ENCODE data around the gene MROH2A.

MROH2A gene

GRCh38 chr2:233851169-233851568, 73.0 kb downstream of the MROH2A start:
- TF ChIP-seq CTCF (conservative IDR thresholded peaks at IDR 0.05; ENCODE audit: low read length): no peak
- no peak overlapping the region for H3K4me3 ChIP-seq (ENCODE audit: low read length)
- no peak for DNase-seq (ENCODE audit: low read depth)

DNA sequence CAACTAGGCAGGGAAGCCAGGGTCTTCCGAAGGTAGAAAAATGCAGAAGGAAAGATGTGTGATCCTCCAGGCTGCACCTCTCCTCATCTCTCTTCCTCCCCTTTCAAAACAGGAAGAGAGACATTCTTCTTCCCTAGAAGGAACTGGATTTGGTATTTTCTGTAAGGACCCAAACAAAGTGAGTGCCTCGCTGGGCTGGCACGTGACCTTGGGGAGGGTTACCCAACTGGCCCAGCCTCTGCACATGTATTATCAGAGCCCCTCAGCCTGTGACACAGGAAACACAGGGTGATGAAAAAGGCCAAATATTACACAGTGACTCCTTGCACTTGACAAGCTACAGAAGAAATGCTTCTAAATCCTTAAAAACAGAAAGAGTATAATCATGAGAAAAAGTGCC, 73.9 kb downstream of the MROH2A start:
- peak overlapping the region; percentile 17 for H3K4me3 ChIP-seq (ENCODE audit: low read length)

DNA sequence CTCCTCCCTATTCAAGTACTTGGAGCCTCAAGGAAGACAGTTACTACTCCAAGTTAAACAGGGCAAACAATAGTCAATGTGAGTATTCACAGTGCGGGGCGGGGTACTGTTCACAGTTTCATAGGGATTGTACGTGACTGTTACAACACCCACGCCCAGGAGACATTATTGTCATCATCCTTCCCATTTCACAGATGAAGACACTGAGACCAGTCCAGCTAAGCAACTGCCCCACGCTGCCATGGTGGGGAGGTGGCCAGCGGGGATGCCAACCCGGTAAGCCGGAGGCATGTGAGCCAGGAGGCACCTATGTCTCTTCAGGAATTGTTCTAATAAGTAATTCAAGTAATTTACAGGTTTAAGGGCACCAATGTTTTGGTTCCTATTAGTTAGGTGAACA, 75.2 kb downstream of the MROH2A start:
- DNase-seq (ENCODE audit: low read depth): no peak
- H3K4me3 ChIP-seq (ENCODE audit: low read length): peak overlapping the region; percentile 91
- TF ChIP-seq CTCF (conservative IDR thresholded peaks at IDR 0.05; ENCODE audit: low read length): no peak

More for the DNA sequence above, 73.9 kb downstream of the MROH2A start:
- DNase-seq (ENCODE audit: low read depth): no peak
- TF ChIP-seq CTCF (conservative IDR thresholded peaks at IDR 0.05; ENCODE audit: low read length): no peak

GRCh38 chr2:233853883-233854240, 75.7 kb downstream of the MROH2A start:
- peak overlapping the region; percentile 91 for H3K4me3 ChIP-seq (ENCODE audit: low read length)
- DNase-seq (ENCODE audit: low read depth): no peak
- no peak for TF ChIP-seq CTCF (conservative IDR thresholded peaks at IDR 0.05; ENCODE audit: low read length)

GRCh38 chr2:233854241-233854981, 76.3 kb downstream of the MROH2A start, which contains the start of gene HJURP:
Gene HJURP (minus strand): TSS chr2:233854535. CDS start chr2:233854500, 35 bp downstream.
- peak within 1 kb of the TSS; percentile 91 for H3K4me3 ChIP-seq (ENCODE audit: low read length)

DNA sequence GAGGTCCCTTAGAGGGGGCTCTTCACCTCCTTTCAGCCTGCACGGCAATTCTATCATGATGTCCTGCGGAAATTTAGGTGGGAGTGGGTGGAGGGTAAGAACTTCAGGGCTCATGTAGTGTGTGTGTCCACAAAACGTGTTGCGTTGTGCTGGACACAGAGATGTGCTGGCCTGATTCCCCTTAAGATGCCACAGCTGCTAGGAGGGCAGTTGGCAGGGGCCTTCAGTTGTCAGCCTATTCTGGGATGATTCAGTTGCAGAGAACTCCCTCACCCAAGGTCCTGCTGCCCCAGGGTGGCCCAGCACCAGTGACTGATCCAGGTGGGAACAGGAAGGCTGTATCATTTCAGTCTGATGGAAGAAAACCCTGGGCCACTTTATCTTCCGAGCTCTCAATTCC, 77.2 kb downstream of the MROH2A start:
- no peak for DNase-seq (ENCODE audit: low read depth)
- H3K4me3 ChIP-seq (ENCODE audit: low read length): peak overlapping the region; percentile 91
- TF ChIP-seq CTCF (conservative IDR thresholded peaks at IDR 0.05; ENCODE audit: low read length): no peak

More at GRCh38 chr2:233854241-233854981, 76.3 kb downstream of the MROH2A start, which contains the start of gene HJURP:
- peak; percentile 91 for DNase-seq (ENCODE audit: low read depth)
- no peak for TF ChIP-seq CTCF (conservative IDR thresholded peaks at IDR 0.05; ENCODE audit: low read length)

DNA sequence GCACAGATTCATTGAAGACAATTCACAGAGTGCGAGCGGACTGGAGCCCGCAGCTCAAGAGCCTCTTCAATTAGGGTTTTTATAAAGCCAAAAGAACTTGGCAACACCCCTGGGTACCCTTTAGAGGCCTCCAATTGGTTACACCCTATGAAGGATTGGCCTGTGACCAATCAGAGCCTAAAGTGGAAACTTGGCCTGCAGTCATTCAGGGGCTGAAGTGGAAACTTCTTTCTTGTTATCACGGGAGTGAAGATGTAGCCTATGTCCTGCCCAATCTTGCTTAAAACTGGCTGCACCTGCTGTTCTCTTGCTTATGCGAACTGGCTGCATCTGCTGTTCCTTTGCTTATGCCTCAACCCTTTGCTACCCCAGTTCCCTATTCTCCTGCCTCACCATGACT, 78.1 kb downstream of the MROH2A start:
- no peak for TF ChIP-seq CTCF (conservative IDR thresholded peaks at IDR 0.05; ENCODE audit: low read length)
- DNase-seq (ENCODE audit: low read depth): no peak
- no peak overlapping the region for H3K4me3 ChIP-seq (ENCODE audit: low read length)

All from AG10803 (cell line).